Activated T-cell treated with anti-CD3 and anti-CD28 coated beads, Interleukin-2, amount 50 U/mL, for 1 hour (primary cell): ENCODE results near the gene F2RL3.

Experiments
- DNase-seq: peaks from one replicate; pipeline ENCODE4 v3.0.0-alpha.2; 2020

F2RL3 gene

DNA sequence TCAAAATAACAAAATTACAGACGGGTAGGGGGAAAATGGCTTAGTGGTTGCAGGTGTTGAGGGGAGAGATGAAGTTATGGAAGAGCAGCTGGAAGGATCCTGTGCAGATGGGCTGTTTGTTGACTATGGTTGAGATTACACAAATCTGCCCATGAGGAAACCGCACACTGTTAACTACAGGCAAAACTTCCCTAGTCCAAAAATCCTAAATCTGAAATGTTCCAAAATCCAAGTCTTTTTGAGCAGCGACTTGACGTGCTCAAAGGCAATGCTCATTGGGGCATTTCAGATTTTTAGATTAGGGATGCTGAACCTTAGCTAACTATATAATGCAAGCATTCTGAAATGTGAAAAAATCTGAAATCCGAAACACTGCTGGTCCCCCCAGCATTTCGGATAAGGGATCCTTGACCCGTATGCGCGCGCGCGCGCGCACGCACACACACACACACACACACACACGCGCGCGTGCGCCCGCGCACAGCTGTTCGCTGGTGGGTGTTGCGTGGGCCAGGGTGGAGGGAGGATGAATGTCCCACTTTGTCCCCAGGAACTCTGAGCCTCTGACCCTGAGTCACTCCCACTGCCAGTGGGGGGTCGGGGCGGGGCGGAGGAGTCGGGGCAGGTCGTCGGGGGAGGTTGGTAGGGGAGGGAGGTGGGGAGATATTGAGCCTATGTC lies 6.8 kb downstream of the F2RL3 start:
- no peak for DNase-seq

DNA sequence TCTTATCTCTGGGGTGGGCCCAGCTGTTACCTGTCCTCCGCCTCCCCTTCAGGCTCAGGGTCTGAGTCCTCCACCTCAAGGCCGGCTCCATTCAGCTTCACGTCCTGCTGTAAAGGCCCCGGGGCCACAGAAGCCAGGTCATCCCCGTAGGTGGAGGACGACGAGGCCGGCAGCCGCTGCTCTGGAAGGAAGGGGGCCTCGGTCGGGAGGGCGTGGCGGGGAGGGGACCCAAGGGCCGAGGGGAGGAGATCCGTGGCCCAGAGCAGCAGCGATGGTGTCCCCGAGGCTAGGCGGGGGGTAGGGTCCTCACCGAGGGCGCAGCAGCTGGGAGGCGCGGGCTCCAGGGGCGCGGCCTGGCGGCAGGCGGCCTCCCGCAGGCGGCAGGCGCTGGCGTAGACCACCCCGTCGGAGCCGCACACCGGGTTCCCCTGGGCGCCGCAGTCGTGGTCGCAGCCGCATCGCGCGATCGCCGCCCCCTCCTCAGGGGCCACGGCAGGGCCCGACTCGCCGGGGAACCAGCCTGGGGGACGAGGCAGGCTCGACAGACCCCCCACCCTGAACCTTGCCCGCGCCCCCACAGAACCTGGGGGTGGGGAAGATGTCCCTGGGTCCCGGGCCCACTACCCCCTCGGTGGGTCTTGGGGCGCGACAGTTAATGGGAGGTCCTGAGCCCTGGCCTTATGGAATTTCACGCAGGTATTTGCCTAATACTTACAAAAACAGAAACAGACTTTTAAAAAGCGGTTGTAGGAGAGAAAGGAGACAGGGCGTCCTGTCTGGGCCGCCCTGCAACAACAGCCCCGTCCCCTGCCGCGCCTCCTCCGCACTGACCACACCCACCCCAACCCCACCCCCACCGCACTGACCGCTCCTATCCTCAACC lies 7.6 kb downstream of the F2RL3 start:
- DNase-seq, result no peak

DNA sequence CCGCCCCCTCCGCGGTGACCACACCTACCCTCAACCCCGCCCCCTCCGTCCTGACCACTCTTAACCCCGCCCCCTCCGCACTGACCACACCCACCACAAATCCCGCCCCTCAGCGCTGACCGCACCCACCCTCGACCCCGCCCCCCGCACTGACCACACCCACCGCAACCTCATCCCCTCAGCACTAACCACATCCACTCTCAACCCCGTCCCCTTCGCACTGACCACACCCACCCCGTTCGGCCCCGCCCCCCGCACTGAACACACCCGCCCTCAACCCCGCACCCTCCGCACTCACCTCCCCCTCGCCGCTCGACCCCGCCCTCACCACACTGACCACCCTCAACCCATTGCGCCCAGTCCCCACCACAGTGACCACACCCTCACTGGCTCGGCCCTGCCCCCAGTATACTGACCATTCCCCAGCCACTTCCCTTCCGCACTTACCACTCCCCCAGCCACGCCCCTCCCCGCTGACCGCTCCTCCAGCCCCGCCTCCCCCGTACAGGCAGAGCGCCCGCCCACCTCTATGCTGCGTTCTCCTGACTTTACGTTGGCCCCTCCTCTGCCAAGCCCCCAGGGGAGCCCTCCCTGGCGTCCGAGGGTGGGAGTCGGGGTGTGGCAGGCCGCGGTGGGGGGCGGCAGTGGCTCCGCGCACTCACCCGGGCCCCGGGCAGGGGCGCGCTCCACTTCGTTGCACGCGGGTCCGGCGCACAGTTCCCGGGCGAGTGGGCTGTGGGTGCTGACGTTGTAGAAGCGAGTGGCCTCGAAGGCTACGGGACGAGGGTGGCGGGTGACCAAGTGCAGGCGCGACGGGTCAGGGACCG lies 8.4 kb downstream of the F2RL3 start:
- peak; percentile 51 for DNase-seq

DNA sequence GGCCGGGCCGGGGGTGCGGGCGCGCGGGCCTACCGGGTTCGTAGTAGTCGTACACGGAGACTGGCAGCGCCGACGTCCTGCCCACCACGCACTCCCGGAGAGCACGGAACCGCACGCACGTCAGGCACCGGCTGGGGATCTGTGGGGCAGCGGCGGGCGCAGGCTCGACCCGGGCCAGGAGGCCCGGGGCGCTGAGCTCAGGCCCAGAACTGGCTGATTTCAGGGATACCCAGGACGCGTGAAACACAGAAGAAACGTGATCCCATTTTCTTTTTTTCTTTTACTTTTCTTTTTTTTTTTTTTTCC lies 9.0 kb downstream of the F2RL3 start:
- peak; percentile 31 for DNase-seq

DNA sequence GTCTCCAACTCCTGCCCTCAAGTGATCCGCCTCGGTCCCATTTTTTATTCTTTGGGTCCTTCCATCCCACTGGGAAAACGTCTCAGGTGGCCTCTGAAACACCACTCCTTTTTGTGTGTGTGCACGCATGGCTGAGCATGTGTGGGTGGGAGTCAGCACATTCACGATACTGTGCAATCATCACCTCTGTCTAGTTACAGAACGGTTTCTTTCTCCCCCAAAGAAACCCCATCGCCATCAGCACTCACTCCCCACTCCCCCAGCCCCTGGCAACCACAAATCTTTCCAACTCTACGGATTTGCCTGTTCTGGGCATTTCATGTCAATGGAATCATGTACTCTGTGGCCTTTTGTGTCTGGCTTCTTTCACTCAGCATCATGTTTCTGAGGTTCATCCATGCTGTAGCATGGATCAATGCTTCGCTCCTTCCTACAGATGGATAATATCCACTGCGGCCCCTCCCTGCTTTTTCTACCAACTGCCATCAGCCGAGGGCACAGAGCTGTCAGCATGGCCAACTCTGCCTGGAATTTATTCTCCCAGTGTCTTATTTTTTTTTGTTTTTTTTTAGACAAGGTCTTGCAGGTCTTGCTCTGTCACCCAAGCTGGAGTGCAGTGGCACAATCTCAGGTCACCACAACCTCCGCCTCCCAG lies 9.7 kb downstream of the F2RL3 start:
- no peak for DNase-seq

DNA sequence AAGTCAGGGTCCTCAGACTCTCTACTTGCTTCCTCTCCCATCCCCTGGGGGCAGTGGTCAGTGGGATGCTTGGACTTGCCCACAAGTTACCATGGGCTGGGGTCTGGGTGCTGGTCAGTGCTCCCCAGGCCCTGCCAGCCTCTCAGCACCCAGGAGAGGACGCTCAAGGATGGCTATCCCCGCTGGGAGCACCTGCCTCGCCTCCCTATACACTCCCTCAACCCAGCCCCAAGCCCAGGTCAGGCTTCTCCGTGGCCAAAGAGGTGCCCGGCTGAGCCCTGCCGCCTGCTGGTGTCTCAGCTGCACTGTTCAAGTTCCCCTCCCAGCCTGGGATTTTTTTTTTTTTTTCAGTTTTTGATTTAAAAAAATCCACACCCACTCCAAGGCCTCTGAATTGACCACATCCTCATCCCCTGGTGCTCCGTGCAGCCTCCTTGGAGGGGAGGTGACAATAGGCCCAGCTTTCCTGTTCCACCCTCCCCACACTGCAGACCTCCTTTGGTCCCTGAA lies 10.8 kb downstream of the F2RL3 start:
- DNase-seq, result no peak

DNA sequence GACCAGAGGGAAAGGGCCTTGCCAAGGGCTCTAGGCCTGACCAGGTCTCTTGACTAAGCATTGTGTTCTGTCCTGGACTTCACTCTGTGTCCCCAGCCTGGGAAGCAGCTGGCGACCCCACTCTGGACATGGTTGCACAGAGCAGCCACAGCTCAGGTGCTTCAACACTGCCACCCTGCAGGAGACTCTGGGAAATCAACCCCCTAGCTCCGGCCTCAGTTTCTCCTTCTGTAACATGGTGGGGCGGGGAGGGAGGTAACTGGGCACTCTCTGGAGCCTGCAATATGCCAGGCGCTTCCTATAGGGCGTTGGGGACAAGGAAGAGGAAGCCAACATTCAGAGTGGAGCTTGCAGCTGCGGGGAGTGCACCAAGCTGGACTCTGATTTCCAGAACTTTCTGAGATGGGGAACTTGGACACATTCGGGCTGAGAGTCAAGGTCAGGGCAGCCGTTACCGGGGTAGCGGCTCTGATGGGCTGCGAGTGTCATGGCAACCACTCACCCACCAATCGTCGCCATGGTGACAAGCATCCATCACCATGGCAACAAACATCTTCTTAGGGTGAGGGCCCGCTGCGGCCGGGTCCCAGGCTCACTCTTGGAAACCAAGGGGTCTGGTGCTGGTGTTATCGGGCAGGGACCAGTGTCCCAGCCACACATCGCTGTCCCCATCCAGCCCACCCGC lies 12.8 kb downstream of the F2RL3 start:
- DNase-seq, result no peak

DNA sequence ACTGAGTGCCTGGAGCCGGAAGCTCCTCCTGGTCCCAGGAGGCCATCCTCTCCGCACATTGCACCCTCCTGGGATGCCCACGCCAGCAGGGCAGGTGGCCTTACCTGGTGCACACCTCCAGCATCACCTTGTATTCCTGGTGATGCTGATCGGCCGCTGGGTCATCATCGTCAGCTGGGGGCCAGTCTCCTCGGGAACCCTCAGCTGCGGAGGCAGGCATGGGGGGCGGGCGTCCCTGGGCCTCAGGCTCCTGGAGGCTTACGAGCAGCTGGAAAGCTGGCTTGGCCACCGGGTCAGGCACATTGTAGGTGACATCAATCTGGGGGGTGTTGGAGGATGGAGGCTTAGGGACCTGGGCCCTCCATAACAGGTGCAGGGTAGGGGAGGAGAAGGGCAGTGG lies 13.7 kb downstream of the F2RL3 start:
- no peak for DNase-seq

DNA sequence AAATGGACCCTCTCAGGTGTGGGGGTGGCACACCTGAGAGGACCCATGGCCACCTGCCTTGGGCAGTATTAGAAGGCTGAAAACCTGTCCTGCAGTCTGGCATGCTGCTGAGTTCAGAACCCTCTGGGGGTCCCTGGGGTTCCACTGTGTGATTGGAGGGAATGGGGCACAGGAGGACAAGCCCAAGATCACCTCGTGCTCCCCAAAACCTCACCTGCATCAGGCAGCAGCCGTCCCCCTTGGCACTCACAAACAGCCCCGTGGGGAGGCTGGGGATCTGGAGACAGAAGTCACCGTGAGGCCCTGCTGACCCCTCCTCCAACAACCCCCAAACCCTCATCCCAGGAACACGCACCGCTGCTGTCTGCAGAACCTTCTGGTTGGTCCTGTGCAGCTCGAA lies 14.5 kb downstream of the F2RL3 start:
- DNase-seq, result no peak

DNA sequence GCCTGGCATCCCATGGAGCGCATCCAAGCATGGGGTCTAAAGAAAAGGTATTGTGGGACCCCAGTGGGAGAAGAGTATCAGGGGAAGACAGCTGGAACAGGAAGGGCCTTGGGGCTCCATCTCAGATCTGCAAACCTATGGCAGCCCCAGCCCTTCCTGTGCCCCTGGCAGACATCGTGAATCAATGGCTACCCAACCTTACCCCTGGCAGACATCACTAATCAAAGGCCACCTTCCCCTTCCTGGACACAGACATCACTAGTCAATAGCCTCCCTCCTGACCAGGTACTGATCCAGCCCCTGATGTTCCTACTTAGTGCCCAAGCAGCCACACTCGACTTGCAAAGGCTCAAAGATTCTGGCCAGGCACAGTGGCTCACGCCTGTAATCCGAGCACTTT lies 15.8 kb downstream of the F2RL3 start:
- no peak for DNase-seq

DNA sequence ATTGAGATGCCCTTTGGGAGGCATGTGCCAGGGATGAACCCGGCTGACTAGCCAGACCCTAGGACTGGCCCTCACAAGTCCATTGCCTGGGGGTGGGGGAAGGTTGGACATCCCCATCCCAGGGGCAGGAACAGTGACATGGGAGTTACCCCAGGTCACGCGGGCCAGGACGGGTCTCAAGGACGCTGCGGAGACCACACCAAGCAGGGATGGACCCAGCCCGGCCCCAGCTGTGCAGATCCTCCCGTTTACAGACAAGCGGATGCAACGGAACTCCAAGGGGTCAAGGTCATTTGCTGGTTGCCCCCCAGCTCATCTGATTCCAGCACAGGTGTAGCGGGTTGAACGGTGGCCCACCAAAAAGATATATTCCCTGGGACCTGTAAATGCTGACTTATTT lies 20.0 kb downstream of the F2RL3 start:
- DNase-seq, result no peak

DNA sequence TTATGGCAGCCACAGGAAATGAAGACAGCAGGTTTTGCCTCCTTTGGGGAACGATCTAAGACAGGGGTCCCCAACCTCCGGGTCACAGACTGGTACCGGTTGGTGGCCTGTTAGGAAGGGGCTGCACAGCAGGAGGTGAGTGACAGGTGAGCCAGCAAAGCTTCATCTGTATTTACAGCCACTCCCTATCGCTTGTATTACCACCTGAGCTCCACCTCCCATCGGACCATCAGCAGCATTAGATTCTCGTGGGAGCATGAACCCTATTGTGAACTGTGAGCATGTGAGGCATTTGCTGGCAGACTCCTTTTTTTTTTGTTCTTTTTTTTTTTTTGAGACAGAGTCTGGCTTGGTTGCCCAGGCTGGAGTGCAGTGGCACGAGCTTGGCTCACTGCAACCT lies 22.2 kb downstream of the F2RL3 start:
- no peak for DNase-seq

DNA sequence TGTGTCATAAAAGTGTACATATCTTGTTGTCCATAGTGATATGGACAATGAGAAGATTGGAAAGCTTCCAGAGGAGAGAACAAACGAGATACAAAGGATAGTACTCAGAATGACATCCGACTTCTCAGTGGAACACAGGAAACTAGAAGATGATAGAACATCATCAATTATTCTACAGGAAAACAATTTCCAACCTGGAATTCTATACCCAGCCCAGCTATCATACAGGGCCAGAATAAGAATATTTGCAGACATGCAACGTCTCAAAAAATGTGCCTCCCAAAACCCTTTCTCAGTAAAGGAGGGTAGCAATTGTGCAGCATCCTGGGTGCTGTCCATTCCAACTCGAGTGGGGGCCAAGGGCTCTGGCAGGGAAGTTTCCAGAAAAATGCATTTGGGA lies 24.0 kb downstream of the F2RL3 start:
- no peak for DNase-seq

DNA sequence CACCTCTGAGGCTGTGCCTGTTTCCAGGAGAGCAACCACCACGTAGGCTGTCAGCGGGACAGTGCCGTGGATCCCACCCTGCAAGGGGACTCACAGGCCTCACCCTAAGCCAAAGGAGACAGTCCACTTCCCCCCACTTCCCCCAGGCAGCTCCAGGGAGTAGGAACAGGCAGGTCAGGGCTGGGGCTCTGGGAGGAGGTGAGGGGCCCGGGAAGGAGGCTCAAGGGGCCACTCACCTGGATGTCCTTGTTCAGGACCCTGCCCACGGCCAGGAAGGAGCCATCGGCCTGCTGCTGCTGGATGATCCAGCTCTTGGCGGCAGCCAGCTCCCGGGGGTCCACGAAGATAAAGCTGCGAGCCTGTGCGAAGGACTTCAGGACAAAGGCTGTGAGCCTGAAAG lies 25.6 kb downstream of the F2RL3 start:
- no peak for DNase-seq

DNA sequence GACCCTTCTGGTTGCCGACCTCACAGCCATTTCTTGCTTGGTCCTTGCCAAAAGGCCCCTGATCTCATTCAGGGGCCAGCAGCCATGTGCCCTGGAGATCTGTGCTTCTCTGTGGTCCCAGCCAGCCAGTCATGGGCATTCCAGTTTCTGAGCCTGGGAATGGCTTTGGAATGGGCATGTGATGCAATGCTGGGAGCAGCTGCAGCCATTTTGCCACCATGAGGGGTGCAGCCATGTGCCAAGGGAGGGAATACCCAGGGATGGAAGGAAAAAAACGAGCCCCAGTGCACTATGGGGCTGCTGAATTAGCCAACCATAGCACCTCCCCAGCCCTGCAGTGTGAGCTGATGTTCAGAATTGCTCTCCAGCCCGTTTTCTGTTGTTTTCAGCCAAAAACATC lies 26.3 kb downstream of the F2RL3 start:
- DNase-seq, result no peak

DNA sequence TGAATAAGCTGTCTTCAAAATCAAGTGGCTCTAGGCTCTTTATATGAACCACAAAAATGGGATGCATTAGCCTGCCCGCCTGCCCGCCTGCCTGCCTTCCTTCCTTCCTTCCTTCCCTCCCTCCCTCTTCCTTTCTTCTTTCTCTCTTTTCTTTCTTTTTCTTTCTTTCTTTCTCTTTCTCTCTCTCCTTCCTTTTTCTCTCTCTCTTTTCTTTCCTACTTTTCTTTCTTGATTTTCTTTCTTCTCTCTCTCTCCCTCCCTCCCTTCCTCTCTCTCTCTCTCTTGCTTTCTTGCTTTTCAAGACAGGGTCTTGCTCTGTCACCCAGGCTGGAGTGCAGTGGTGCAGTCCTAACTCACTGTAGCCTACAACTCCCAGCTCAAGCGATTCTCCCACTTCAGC lies 26.9 kb downstream of the F2RL3 start:
- no peak for DNase-seq

DNA sequence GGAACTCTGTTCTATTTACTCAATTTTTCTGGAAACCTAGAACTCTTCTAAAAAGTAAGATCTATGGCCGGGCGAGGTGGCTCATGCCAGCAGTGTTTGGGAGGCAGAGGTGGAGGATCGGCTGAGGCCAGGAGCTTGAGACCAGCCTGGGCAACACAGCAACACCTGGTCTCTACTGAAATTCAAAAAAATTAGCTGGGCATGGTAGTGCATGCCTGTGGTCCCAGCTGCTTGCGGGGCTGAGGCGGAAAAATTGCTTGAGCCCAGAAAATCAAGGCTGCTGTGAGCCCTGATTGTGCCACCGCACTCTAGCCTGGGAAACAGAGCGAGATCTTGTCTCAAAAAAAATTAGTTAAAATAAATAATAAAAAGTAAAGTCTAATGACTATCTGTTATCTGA lies 28.6 kb downstream of the F2RL3 start:
- DNase-seq, result no peak

DNA sequence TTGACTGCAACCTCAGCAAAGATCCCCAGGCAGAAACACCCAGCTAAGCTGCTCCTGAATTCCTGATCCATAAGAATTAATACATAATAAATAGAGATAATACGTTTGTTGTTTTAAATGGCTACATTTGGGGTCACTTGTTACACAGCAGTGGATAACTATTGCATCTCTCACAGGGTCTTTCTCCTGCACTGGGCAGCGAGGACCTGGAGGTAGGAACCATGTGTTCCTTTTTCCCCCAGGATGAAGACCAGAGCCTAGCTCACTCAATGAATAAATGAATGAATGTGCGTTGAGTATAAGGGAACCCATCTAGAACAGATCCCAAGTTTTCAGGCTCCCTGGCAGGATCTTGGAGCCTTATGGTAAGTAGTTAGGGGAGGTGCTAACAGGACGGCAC lies 30.7 kb downstream of the F2RL3 start:
- no peak for DNase-seq

DNA sequence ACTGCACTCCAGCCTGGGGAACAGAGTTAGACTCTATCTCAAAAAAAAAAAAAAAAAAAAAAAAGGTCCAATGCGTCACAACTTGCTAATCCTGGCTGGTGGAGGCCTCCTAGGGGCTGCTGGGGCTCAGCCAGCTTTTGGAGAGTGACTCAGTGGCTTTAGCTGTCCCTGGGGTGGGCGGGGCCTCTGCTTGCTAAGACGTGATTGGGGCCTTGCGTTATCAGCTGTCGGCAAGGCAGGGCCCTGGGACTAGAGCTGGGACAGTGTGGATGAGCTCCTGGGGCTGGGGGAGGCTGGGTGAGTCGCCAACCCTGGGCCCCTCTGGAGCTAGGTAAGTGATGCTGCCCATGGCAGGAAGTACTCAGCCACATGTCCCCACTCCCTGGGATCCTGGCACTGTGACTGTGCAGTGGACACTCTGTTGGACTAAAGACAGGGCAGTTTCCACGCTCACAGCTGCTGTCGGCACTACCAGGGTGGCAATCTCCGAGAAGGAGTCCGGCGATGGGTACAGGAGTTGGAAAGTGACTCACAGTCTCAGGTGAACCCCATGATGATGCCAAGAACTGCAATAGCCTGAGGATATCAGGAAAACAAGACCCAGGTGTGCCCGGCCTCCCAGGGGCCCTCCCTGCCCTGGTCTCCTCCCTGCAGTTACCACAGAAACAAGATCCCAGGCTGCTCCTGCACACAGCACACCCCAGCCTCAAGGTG lies 32.2 kb downstream of the F2RL3 start:
- no peak for DNase-seq

DNA sequence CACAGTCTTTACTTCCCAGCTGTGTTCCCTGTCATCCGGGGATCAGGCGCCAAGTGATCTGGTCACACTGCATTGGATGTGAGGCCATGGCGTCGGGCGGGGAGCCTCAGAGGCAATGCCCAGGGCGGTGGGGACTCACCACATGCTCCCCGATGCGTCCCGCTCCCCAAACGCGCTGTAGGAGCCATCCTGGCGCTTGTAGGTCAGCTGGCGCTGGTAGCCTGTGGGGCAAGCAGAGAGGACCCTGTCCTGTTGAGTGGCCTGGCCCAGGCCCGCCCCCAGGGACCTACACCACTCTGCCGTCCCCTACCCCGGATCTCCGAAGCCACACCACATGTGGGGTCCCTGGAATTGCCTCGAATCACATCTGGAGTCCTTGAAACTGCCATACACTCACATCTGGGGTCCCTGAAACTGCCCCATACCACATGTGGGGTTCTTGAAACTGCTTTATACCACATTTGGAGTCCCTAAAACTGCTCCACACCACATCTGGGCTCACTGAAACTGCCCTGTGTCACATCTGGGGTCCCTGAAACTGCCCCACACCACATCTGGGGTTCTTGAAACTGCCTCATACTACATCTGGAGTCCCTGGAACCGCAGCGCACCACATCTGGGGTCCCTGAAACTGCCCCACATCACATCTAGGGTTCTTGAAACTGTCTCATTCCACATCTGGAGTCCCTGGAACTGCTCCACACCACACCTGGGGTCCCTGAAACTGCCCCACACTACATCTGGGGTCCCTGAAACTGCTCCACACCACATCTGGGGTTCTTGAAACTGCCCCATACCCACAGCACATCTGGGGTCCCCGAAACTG lies 33.2 kb downstream of the F2RL3 start:
- DNase-seq, result no peak

DNA sequence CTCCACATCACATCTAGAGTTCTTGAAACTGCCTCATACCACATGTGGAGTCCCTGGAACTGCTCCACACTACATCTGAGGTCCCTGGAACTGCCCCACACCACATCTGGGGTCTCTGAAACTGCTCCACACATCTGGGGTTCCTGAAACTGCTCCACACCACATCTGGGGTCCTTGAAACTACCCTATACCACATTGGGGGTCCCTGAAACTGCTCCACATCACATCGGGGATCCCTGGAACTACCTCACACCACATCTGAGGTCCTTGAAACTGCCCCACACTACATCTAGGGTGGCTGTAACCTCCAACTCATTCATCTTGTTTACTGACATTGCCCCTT lies 33.8 kb downstream of the F2RL3 start:
- no peak for DNase-seq
